ENCODE results near the gene LSR. TPM values are rescaled to one million over a fixed set of nuclear protein-coding genes. Genes with fewer than 3 reads are reported as not detected.
"Not testable (repeated sequence)": the region's sequence is repeated elsewhere in the genome, so short reads cannot be mapped to it uniquely, and the experiment has no call there.

The LSR gene
- total RNA-seq, 4 donors from 2014 or later: 2.5 to 11.4 (median 5.2) TPM

DNA sequence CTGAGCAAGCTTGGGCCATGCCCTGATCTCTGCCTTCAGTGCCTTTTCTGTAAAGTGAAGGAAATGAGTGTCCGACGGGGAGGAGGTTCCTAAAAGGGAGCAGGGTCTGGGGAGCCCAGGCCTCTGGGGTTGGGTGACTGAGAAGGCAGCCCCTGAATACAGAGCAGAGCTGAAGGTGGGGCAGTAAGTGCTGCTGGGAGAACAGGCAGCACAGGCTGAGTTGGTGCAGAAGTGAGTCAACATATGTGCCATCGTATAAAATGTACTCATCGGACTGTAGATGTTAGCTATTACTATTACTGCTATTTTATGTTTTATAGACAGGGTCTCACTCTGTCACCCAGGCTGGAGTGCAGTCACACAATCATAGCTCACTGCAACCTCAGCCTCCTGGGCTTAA lies 32.5 kb downstream of the LSR start:
- intact Hi-C loops (cut with DNase I; ENCODE audit: low total_unique reads) (no loop called here), in situ Hi-C loops (cut with MboI; ENCODE audit: low sequenced_read_pairs in 4 of 4) (no loop called here)
- no peak for TF ChIP-seq POLR2A (IDR thresholded peaks at IDR 0.05)
- TF ChIP-seq, protein P1, sequence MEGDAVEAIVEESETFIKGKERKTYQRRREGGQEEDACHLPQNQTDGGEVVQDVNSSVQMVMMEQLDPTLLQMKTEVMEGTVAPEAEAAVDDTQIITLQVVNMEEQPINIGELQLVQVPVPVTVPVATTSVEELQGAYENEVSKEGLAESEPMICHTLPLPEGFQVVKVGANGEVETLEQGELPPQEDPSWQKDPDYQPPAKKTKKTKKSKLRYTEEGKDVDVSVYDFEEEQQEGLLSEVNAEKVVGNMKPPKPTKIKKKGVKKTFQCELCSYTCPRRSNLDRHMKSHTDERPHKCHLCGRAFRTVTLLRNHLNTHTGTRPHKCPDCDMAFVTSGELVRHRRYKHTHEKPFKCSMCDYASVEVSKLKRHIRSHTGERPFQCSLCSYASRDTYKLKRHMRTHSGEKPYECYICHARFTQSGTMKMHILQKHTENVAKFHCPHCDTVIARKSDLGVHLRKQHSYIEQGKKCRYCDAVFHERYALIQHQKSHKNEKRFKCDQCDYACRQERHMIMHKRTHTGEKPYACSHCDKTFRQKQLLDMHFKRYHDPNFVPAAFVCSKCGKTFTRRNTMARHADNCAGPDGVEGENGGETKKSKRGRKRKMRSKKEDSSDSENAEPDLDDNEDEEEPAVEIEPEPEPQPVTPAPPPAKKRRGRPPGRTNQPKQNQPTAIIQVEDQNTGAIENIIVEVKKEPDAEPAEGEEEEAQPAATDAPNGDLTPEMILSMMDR (IDR thresholded peaks at IDR 0.05 in 4 of 5, conservative IDR thresholded peaks at IDR 0.05 in 1 of 5): no peak
- peaks cover 0 to 39% of the 10 kb centered on the region in 2 donors for H3K36me3 ChIP-seq
- no peaks in the 10 kb centered on the region for H3K9me3 ChIP-seq
- H3K4me3 ChIP-seq: no peak overlapping the region
- DNase-seq (no peak), ATAC-seq (no peak)
- H3K4me1 ChIP-seq: no peaks in the 10 kb centered on the region
- H3K27me3 ChIP-seq: no peaks in the 10 kb centered on the region
- H3K27ac ChIP-seq: no peak overlapping the region

DNA sequence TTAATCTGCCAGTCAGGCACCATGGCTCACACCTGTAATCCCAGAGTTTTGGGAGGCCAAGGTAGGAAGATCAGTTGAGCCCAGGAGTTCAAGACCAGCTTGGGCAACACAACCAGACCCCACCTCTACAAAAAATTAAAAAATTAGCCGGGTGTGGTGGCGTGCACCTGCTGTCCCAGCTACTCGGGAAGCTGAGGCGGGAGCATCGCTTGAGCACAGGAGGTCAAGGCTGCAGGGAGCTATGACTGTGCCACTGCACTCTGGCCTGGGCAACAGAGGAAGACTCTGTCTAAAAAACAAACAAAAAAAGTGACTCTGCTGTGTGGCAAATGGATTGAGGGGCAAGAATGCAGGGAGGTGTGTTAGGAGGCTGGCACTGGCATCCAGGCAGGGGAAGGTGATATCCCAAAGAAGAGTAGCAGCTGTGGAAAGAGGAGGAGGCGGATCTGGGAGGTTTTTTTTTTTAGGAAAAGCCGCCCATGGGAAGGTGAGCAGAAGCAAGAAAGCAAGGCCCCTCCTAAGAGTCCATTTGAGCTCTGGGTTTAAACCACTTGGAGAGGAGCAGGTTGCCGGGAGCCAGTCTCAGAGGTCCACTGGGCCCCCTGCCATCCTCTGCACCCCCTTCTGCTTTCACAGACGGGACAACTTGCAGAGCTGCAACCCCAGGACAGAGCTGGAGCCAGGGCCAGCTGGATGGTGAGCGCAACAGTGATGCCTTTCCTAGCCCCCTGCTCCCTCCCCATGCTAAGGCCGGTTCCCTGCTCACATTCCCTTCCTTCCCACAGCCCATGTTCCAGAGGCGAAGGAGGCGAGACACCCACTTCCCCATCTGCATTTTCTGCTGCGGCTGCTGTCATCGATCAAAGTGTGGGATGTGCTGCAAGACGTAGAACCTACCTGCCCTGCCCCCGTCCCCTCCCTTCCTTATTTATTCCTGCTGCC lies 35.6 kb downstream of the LSR start:
- intact Hi-C loops (cut with DNase I; ENCODE audit: low total_unique reads): no loop called here
- no peak for TF ChIP-seq POLR2A (IDR thresholded peaks at IDR 0.05)
- TF ChIP-seq, protein P1 (IDR thresholded peaks at IDR 0.05 in 4 of 5, conservative IDR thresholded peaks at IDR 0.05 in 1 of 5): no peak
- no peak for ATAC-seq
- no peak overlapping the region for H3K27ac ChIP-seq
- H3K36me3 ChIP-seq: peaks cover 0 to 8% of the 10 kb centered on the region in 2 donors
- in situ Hi-C loops (cut with MboI; ENCODE audit: low sequenced_read_pairs in 4 of 4): no loop called here
- no peak for DNase-seq
- H3K4me1 ChIP-seq: no peaks in the 10 kb centered on the region
- no peaks in the 10 kb centered on the region for H3K9me3 ChIP-seq
- H3K4me3 ChIP-seq: no peak overlapping the region
- no peaks in the 10 kb centered on the region for H3K27me3 ChIP-seq

DNA sequence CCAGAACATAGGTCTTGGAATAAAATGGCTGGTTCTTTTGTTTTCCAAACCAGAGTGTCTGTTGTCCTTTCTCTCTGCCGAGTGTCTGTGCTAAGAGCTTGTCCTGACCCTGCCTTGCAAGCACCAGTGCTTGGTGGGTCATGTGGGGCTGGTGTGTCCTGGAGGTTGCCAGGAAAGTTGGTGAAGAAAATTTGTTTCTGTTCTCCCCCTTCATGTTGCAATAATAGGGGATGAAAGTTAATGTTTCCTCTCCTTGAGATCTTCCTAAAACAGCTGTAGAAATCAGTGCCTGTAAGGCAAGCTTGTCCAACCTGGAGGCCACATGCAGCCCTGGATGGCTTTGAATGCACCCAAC lies 36.3 kb downstream of the LSR start:
- no peaks in the 10 kb centered on the region for H3K27me3 ChIP-seq

DNA sequence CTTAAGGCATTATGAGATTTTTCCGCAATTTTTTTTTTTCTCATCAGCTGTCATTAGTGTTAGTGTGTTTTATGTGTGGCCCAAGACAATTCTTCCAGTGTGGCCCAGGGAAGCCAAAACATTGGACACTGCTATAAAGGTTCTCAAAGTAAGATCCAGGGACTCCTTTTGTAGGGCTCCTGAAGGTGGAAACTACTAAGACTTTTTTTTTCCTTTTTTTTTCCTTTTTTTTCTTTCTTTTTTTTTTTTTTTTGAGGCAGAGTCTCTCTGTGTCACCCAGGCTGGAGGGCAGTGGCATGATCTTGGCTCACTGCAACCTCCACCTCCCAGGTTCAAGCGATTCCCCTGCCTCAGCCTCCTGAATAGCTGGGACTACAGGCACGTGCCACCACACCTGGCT lies 36.7 kb downstream of the LSR start:
- intact Hi-C loops (cut with DNase I; ENCODE audit: low total_unique reads); in situ Hi-C loops (cut with MboI; ENCODE audit: low sequenced_read_pairs in 4 of 4); ATAC-seq; H3K4me3 ChIP-seq; H3K36me3 ChIP-seq; H3K27me3 ChIP-seq; H3K9me3 ChIP-seq; DNase-seq; H3K27ac ChIP-seq; H3K4me1 ChIP-seq: not testable (repeated sequence)

More for the DNA sequence above, 36.3 kb downstream of the LSR start:
- ATAC-seq (no peak), DNase-seq (no peak)
- in situ Hi-C loops (cut with MboI; ENCODE audit: low sequenced_read_pairs in 4 of 4): no loop called here
- TF ChIP-seq, protein P1 (IDR thresholded peaks at IDR 0.05 in 4 of 5, conservative IDR thresholded peaks at IDR 0.05 in 1 of 5): no peak
- TF ChIP-seq POLR2A (IDR thresholded peaks at IDR 0.05): no peak
- intact Hi-C loops (cut with DNase I; ENCODE audit: low total_unique reads): no loop called here
- H3K36me3 ChIP-seq: peaks cover 0 to 1% of the 10 kb centered on the region in 2 donors
- no peak overlapping the region for H3K4me3 ChIP-seq
- no peaks in the 10 kb centered on the region for H3K9me3 ChIP-seq
- H3K27ac ChIP-seq: no peak overlapping the region
- H3K4me1 ChIP-seq: no peaks in the 10 kb centered on the region

DNA sequence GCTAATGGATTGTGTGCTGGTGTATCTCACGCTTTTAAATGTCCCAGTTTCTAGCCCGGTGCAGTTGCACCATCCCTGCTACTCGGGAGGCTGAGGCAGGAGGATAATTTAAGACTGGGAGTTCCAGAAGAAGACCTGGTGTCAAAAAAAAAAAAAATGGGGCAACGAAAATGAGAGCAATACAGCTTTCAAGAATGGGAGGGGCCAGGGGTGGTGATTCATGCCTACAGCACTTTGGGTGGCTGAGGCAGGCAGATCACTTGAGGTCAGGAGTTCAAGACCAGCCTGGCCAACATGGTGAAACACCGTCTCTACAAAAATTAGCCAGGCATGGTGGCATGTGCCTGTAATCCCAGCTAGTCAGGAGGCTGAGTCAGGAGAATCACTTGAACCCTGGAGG lies 37.3 kb downstream of the LSR start:
- DNase-seq; H3K9me3 ChIP-seq; H3K27me3 ChIP-seq; in situ Hi-C loops (cut with MboI; ENCODE audit: low sequenced_read_pairs in 4 of 4); H3K27ac ChIP-seq; intact Hi-C loops (cut with DNase I; ENCODE audit: low total_unique reads); H3K36me3 ChIP-seq; ATAC-seq; H3K4me3 ChIP-seq; H3K4me1 ChIP-seq: not testable (repeated sequence)
